ENCODE results near the gene TNNC2. TPM values are rescaled to one million over a fixed set of nuclear protein-coding genes. Genes with fewer than 3 reads are reported as not detected.
A peak's percentile ranks its signal among the peaks of the same experiment; 100 is the strongest.

Gene TNNC2
- total and polyA plus RNA-seq, 9 of the 15 experiments (the other 6 are each of a cell fraction or from before 2014, with no cell fraction given) = not detected

DNA sequence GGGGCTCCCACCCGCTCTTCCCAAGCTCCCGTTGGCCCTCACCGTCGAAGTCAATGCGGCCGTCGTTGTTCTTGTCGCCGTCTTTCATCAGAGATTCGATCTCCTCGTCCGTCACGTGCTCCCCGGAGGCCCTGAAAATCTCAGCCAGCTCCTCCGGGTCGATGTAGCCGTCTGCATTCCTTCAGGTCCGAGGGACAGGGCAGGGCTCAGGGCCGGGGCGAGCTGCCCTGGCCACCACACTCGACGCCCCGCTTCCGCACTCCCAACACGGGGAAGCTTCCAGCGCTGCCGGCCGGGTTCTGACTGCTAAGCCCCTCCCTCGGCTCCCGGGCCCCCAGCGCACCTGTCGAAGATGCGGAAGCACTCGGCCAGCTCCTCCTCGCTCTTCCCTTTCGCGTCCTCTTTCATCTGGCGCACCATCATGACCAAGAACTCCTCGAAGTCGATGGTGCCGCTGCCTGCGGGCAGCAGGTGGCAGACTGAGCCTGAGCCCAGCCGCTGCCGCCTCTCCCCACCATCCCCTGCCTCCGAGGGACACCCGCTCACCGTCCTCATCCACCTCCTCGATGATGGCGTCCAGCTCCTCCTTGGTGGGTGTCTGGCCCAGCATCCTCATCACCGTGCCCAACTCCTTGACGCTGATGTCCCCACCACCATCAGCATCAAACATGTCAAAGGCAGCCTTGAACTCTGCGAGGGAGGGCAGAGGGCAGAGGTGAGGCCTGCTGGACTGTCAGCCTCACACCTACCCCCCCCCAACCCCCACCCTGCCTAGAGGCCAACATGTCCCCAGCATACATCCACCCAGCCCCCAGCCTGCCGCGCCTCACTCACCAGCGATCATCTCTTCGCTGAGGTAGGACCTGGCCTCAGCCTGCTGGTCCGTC lies 2.9 kb downstream of the TNNC2 start (continued):
- TF ChIP-seq, protein P1, sequence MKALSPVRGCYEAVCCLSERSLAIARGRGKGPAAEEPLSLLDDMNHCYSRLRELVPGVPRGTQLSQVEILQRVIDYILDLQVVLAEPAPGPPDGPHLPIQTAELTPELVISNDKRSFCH (CRISPR knock-in tag; IDR thresholded peaks at IDR 0.05) = no peak
- TF ChIP-seq, protein P1 (tag; IDR thresholded peaks at IDR 0.05) = no peak
- TF ChIP-seq, protein P2, sequence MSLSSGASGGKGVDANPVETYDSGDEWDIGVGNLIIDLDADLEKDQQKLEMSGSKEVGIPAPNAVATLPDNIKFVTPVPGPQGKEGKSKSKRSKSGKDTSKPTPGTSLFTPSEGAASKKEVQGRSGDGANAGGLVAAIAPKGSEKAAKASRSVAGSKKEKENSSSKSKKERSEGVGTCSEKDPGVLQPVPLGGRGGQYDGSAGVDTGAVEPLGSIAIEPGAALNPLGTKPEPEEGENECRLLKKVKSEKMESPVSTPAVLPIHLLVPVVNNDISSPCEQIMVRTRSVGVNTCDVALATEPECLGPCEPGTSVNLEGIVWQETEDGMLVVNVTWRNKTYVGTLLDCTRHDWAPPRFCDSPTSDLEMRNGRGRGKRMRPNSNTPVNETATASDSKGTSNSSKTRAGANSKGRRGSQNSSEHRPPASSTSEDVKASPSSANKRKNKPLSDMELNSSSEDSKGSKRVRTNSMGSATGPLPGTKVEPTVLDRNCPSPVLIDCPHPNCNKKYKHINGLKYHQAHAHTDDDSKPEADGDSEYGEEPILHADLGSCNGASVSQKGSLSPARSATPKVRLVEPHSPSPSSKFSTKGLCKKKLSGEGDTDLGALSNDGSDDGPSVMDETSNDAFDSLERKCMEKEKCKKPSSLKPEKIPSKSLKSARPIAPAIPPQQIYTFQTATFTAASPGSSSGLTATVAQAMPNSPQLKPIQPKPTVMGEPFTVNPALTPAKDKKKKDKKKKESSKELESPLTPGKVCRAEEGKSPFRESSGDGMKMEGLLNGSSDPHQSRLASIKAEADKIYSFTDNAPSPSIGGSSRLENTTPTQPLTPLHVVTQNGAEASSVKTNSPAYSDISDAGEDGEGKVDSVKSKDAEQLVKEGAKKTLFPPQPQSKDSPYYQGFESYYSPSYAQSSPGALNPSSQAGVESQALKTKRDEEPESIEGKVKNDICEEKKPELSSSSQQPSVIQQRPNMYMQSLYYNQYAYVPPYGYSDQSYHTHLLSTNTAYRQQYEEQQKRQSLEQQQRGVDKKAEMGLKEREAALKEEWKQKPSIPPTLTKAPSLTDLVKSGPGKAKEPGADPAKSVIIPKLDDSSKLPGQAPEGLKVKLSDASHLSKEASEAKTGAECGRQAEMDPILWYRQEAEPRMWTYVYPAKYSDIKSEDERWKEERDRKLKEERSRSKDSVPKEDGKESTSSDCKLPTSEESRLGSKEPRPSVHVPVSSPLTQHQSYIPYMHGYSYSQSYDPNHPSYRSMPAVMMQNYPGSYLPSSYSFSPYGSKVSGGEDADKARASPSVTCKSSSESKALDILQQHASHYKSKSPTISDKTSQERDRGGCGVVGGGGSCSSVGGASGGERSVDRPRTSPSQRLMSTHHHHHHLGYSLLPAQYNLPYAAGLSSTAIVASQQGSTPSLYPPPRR (CRISPR knock-in tag; IDR thresholded peaks at IDR 0.05; ENCODE audit: borderline replicate concordance) = no peak
- TF ChIP-seq, protein P3, sequence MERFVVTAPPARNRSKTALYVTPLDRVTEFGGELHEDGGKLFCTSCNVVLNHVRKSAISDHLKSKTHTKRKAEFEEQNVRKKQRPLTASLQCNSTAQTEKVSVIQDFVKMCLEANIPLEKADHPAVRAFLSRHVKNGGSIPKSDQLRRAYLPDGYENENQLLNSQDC (CRISPR knock-in tag; IDR thresholded peaks at IDR 0.05) = no peak
- TF ChIP-seq, protein P4, sequence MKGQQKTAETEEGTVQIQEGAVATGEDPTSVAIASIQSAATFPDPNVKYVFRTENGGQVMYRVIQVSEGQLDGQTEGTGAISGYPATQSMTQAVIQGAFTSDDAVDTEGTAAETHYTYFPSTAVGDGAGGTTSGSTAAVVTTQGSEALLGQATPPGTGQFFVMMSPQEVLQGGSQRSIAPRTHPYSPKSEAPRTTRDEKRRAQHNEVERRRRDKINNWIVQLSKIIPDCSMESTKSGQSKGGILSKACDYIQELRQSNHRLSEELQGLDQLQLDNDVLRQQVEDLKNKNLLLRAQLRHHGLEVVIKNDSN (CRISPR knock-in tag; IDR thresholded peaks at IDR 0.05) = peak; percentile 57
- TF ChIP-seq ZNF778 (CRISPR knock-in tag; IDR thresholded peaks at IDR 0.05) (no peak), PCBP1 (IDR thresholded peaks at IDR 0.05; ENCODE audit: low read depth, low read length, poor library complexity, severe bottlenecking) (peak; percentile 64), BHLHE40 (IDR thresholded peaks at IDR 0.05; ENCODE audit: low read length) (peak; percentile 43; the same call in 1 of the 2 replicates), HDGF (IDR thresholded peaks at IDR 0.05) (no peak), MYBL2 (IDR thresholded peaks at IDR 0.05; ENCODE audit: low read depth) (no peak), MYBL2 (CRISPR knock-in tag; IDR thresholded peaks at IDR 0.05; ENCODE audit: borderline replicate concordance) (no peak), C11orf30 (IDR thresholded peaks at IDR 0.05; ENCODE audit: low read depth) (no peak), WHSC1 (IDR thresholded peaks at IDR 0.05; ENCODE audit: low read length) (no peak), FOXJ3 (CRISPR knock-in tag; IDR thresholded peaks at IDR 0.05) (no peak), ZZZ3 (IDR thresholded peaks at IDR 0.05) (no peak)
- TF ChIP-seq, protein P5, sequence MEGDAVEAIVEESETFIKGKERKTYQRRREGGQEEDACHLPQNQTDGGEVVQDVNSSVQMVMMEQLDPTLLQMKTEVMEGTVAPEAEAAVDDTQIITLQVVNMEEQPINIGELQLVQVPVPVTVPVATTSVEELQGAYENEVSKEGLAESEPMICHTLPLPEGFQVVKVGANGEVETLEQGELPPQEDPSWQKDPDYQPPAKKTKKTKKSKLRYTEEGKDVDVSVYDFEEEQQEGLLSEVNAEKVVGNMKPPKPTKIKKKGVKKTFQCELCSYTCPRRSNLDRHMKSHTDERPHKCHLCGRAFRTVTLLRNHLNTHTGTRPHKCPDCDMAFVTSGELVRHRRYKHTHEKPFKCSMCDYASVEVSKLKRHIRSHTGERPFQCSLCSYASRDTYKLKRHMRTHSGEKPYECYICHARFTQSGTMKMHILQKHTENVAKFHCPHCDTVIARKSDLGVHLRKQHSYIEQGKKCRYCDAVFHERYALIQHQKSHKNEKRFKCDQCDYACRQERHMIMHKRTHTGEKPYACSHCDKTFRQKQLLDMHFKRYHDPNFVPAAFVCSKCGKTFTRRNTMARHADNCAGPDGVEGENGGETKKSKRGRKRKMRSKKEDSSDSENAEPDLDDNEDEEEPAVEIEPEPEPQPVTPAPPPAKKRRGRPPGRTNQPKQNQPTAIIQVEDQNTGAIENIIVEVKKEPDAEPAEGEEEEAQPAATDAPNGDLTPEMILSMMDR (IDR thresholded peaks at IDR 0.05 in 2 of 3, conservative IDR thresholded peaks at IDR 0.05 in 1 of 3; ENCODE audit: insufficient read depth in 2 of 3, low read depth in 1 of 3, low read length in 3 of 3) = peak; percentile 34 to 48 (median 48); a peak in 5 of 6 replicates
- TF ChIP-seq, protein P6, sequence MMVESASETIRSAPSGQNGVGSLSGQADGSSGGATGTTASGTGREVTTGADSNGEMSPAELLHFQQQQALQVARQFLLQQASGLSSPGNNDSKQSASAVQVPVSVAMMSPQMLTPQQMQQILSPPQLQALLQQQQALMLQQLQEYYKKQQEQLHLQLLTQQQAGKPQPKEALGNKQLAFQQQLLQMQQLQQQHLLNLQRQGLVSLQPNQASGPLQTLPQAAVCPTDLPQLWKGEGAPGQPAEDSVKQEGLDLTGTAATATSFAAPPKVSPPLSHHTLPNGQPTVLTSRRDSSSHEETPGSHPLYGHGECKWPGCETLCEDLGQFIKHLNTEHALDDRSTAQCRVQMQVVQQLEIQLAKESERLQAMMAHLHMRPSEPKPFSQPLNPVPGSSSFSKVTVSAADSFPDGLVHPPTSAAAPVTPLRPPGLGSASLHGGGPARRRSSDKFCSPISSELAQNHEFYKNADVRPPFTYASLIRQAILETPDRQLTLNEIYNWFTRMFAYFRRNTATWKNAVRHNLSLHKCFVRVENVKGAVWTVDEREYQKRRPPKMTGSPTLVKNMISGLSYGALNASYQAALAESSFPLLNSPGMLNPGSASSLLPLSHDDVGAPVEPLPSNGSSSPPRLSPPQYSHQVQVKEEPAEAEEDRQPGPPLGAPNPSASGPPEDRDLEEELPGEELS (CRISPR knock-in tag; IDR thresholded peaks at IDR 0.05; ENCODE audit: borderline replicate concordance) = no peak

All from K562 (cell line).